Urinary bladder (tissue), 4 donors: ENCODE data around the gene SMCP. TPM values are rescaled to one million over a fixed set of nuclear protein-coding genes. Genes with fewer than 3 reads are reported as not detected.

Experiments used
- DNase-seq: peaks from one replicate; pipeline ENCODE4 v3.0.0-alpha.2; 2015; ENCODE audit errors: extremely low spot score
- H3K27ac ChIP-seq: one replicate; pipeline ENCODE4 v1.5.1; 2013; ENCODE audit warnings: low read depth, mild to moderate bottlenecking, moderate library complexity
- H3K36me3 ChIP-seq: one replicate; pipeline ENCODE4 v1.6.1; 2013; ENCODE audit warnings: mild to moderate bottlenecking, moderate library complexity; ENCODE audit not compliant: insufficient read depth
- H3K4me1 ChIP-seq: one replicate; pipeline ENCODE4 v1.6.1; 2013; ENCODE audit warnings: mild to moderate bottlenecking, moderate library complexity; ENCODE audit not compliant: insufficient read depth
- H3K4me3 ChIP-seq: one replicate; pipeline ENCODE4 v1.5.1; 2013; ENCODE audit warnings: low read depth, low read length
- WGBS: extraction: QIAGEN DNeasy Blood & Tissue Kit; methylation state at CpG from one replicate; pipeline ENCODE4 v1.1.7; 2013; 5-methylcytosine and 5-hydroxymethylcytosine counted together
- polyA plus RNA-seq: library from polyadenylated mRNA; stranded (reverse); fragments of 200-250 nt; gene quantifications from one replicate; pipeline ENCODE4 v1.2.3, GENCODE V29; 2013
- total RNA-seq: library from RNA; depleted of rRNA; stranded (reverse); fragments of >200 nt; gene quantifications from one replicate; pipeline ENCODE4 v1.2.3, GENCODE V29; 2014
- donor health status: healthy with polysubstance abuse.
- donor health status: healthy.

SMCP gene
- total RNA-seq (not detected), polyA plus RNA-seq (not detected)

- no peaks in the 10 kb centered on the region for H3K4me1 ChIP-seq
- H3K27ac ChIP-seq, result no peak within 1 kb of the TSS
- no peak within 1 kb of the TSS for H3K4me3 ChIP-seq
- no peaks in the 10 kb centered on the region for H3K36me3 ChIP-seq
- no peak for DNase-seq
- 19% methylated on average over 1 of the region's 1 CpG for WGBS
Measured at GRCh38 chr1:152878042-152878441, at the start of gene SMCP. SMCP (plus strand) TSS chr1:152878322; CDS start chr1:152884423, 6,101 bp downstream.

GRCh38 chr1:152836870-152837269, 41.3 kb upstream of the SMCP start:
- no peak for DNase-seq
- no peak overlapping the region for H3K4me3 ChIP-seq
- no peaks in the 10 kb centered on the region for H3K4me1 ChIP-seq
- 41% methylated on average over 2 of the region's 2 CpGs for WGBS
- H3K36me3 ChIP-seq, result no peaks in the 10 kb centered on the region
- no peak overlapping the region for H3K27ac ChIP-seq

- Histone ChIP-seq H3K36me3 (no peaks in the 10 kb centered on the region), H3K27ac (no peak within 1 kb of the TSS), H3K4me1 (no peaks in the 10 kb centered on the region), H3K4me3 (no peak within 1 kb of the TSS)
- WGBS, result 79% methylated on average over 3 of the region's 3 CpGs
- no peak for DNase-seq
Measured at GRCh38 chr1:152842556-152842955, 35.6 kb upstream of the SMCP start, which contains the start of gene LCE6A. LCE6A (plus strand) TSS chr1:152842856; CDS start chr1:152843521, 665 bp downstream.

GRCh38 chr1:152855661-152856060, 22.5 kb upstream of the SMCP start:
- no peak for DNase-seq
- Histone ChIP-seq H3K4me3 (no peak overlapping the region), H3K36me3 (no peaks in the 10 kb centered on the region), H3K27ac (no peak overlapping the region), H3K4me1 (no peaks in the 10 kb centered on the region)
- WGBS, result 60% methylated on average over 2 of the region's 2 CpGs

- DNase-seq, result no peak
- Histone ChIP-seq H3K4me3 (no peak overlapping the region), H3K36me3 (no peaks in the 10 kb centered on the region), H3K27ac (no peak overlapping the region), H3K4me1 (no peaks in the 10 kb centered on the region)
- WGBS, result 60% methylated on average over 1 of the region's 1 CpG
Measured at GRCh38 chr1:152858062-152858461, 20.1 kb upstream of the SMCP start.

- no peak for DNase-seq
- Histone ChIP-seq H3K36me3 (no peaks in the 10 kb centered on the region), H3K4me1 (no peaks in the 10 kb centered on the region), H3K4me3 (no peak within 1 kb of the TSS), H3K27ac (no peak within 1 kb of the TSS)
- 93% methylated on average over 3 of the region's 3 CpGs for WGBS
Measured at GRCh38 chr1:152859696-152860095, 18.4 kb upstream of the SMCP start, which contains the start of gene LCE7A. LCE7A (plus strand) TSS chr1:152859996; CDS start chr1:152860698, 702 bp downstream.

GRCh38 chr1:152860129-152860528, 18.0 kb upstream of the SMCP start:
- DNase-seq, result no peak

GRCh38 chr1:152861374-152861773, 16.7 kb upstream of the SMCP start:
- H3K4me3 ChIP-seq, result no peak overlapping the region
- H3K27ac ChIP-seq, result no peak overlapping the region
- H3K4me1 ChIP-seq, result no peaks in the 10 kb centered on the region
- 88% methylated on average over 4 of the region's 4 CpGs for WGBS
- no peaks in the 10 kb centered on the region for H3K36me3 ChIP-seq
- DNase-seq, result no peak

More at GRCh38 chr1:152860129-152860528, 18.0 kb upstream of the SMCP start:
- Histone ChIP-seq H3K4me3 (no peak overlapping the region), H3K36me3 (no peaks in the 10 kb centered on the region), H3K4me1 (no peaks in the 10 kb centered on the region), H3K27ac (no peak overlapping the region)
- WGBS, result 81% methylated on average over 3 of the region's 3 CpGs

- DNase-seq, result no peak
- Histone ChIP-seq H3K36me3 (no peaks in the 10 kb centered on the region), H3K4me1 (no peaks in the 10 kb centered on the region), H3K27ac (no peak overlapping the region), H3K4me3 (no peak overlapping the region)
Measured at GRCh38 chr1:152864443-152864842, 13.7 kb upstream of the SMCP start.

GRCh38 chr1:152866321-152866720, 11.8 kb upstream of the SMCP start:
- 89% methylated on average over 2 of the region's 2 CpGs for WGBS
- Histone ChIP-seq H3K4me3 (no peak overlapping the region), H3K36me3 (no peaks in the 10 kb centered on the region), H3K4me1 (no peaks in the 10 kb centered on the region), H3K27ac (peak overlapping the region; percentile 12)
- no peak for DNase-seq

GRCh38 chr1:152869808-152870419, 8.2 kb upstream of the SMCP start:
- peak; percentile 18 for DNase-seq
- H3K4me3 ChIP-seq, result no peak overlapping the region
- no peak overlapping the region for H3K27ac ChIP-seq
- H3K36me3 ChIP-seq, result no peaks in the 10 kb centered on the region
- no peaks in the 10 kb centered on the region for H3K4me1 ChIP-seq
- WGBS, result 42% methylated on average over 9 of the region's 9 CpGs

- Histone ChIP-seq H3K27ac (no peak overlapping the region), H3K36me3 (no peaks in the 10 kb centered on the region), H3K4me3 (no peak overlapping the region), H3K4me1 (no peaks in the 10 kb centered on the region)
- DNase-seq, result no peak
- WGBS, result 47% methylated on average over 17 of the region's 17 CpGs
Measured at GRCh38 chr1:152870831-152871730, 7.0 kb upstream of the SMCP start.

GRCh38 chr1:152871731-152872126, 6.4 kb upstream of the SMCP start:
- WGBS, result 90% methylated on average over 6 of the region's 6 CpGs
- H3K4me1 ChIP-seq, result no peaks in the 10 kb centered on the region
- DNase-seq, result no peak
- no peaks in the 10 kb centered on the region for H3K36me3 ChIP-seq
- no peak overlapping the region for H3K27ac ChIP-seq
- no peak overlapping the region for H3K4me3 ChIP-seq

- Histone ChIP-seq H3K36me3 (no peaks in the 10 kb centered on the region), H3K4me3 (no peak overlapping the region), H3K4me1 (no peaks in the 10 kb centered on the region), H3K27ac (no peak overlapping the region)
- peak; percentile 10 for DNase-seq
Measured at GRCh38 chr1:152873495-152873894, 4.6 kb upstream of the SMCP start.
